ENCODE measurements around the gene DNM3. TPM values are rescaled to one million over a fixed set of nuclear protein-coding genes. Genes with fewer than 3 reads are reported as not detected.

DNM3 gene
- total and polyA plus RNA-seq, 10 of the 15 experiments (the other 5 are each of a cell fraction or from before 2014, with no cell fraction given) = 0.03 to 1.5 (median 0.08) TPM; not detected in 3

- Histone ChIP-seq H4K20me1 (ENCODE audit: control insufficient read depth, insufficient read depth) (no peaks in the 10 kb centered on the region), H3K36me3 (ENCODE audit: control insufficient read depth in 2 of 2, insufficient read depth in 2 of 2, low read length in 1 of 2) (no peaks in the 10 kb centered on the region), H3K27me3 (replicated peaks in 1 of 2; ENCODE audit: control insufficient read depth in 2 of 2, insufficient read depth in 2 of 2, low read length in 1 of 2) (no peaks in the 10 kb centered on the region), H2AFZ (ENCODE audit: control insufficient read depth, low read depth, low read length) (no peak overlapping the region), H3K9me3 (replicated peaks; ENCODE audit: control insufficient read depth, insufficient read depth, low read length) (peaks cover 3% of the 10 kb centered on the region), H3K4me3 (no peak overlapping the region), H3K4me2 (ENCODE audit: control insufficient read depth, insufficient read depth) (peak overlapping the region; percentile 57), H3K27ac (ENCODE audit: control insufficient read depth, insufficient read depth) (peak overlapping the region; percentile 96), H3K9ac (ENCODE audit: control insufficient read depth, insufficient read depth, low read length) (peak overlapping the region; percentile 74), H3K4me1 (ENCODE audit: control insufficient read depth, insufficient read depth, low read length) (peaks cover 48% of the 10 kb centered on the region), H3K79me2 (ENCODE audit: control insufficient read depth, insufficient read depth, low read length) (no peaks in the 10 kb centered on the region)
- FAIRE-seq = no peak
- ChIA-PET POLR2A (interaction anchor here (0.5 to 5.9 kb wide), 12 partner anchors 10 to 241 kb away, joined by 3 to 73 read pairs (median 10); no protein-coding TSS in a partner anchor), CTCF (interaction anchor here (1.2 to 5.6 kb wide), 6 partner anchors 14 to 180 kb away, joined by 4 to 131 read pairs (median 44); no protein-coding TSS in a partner anchor), RAD21 (ENCODE audit: unreplicated experiment) (interaction anchor here (0.8 to 13.2 kb wide), 13 partner anchors 11 to 335 kb away, joined by 3 to 407 read pairs (median 7); no protein-coding TSS in a partner anchor), SMC1A (ENCODE audit: uncharacterized antibody, unreplicated experiment) (interaction anchor here (0.7 to 15.3 kb wide), 16 partner anchors 8 to 854 kb away, joined by 3 to 489 read pairs (median 6); no protein-coding TSS in a partner anchor)
- WGBS (ENCODE audit: insufficient coverage, insufficient replicate concordance, low lambda C conversion rate, missing lambda C conversion rate) = 36% methylated on average over 3 of the region's 3 CpGs
- TF ChIP-seq NFIC (IDR thresholded peaks at IDR 0.05; ENCODE audit: low read depth, low read length) (no peak), ZNF687 (IDR thresholded peaks at IDR 0.05) (peak; percentile 10; the same call in 1 of the 2 replicates), ZBED1 (IDR thresholded peaks at IDR 0.05; ENCODE audit: borderline replicate concordance) (no peak)
- in situ Hi-C loops (cut with MboI) (no loop called here), intact Hi-C loops (cut with micrococcal nuclease; ENCODE audit: unreplicated experiment) (loop anchor here (5.0 to 10.0 kb wide), 2 partner anchors 177 to 755 kb away; no protein-coding TSS in a partner anchor)
- no TSS peak for BruUV-seq (replicated peaks)
- no peak for DNase-seq (ENCODE audit: low read depth, low spot score)
- no peak for ATAC-seq
Measured at GRCh38 chr1:172359491-172359999, 518.2 kb downstream of the DNM3 start.

Measured in GM12878 (cell line).